WTC11 (cell line): ENCODE data around the gene PRR33.

ENCODE experiments used
- ATF6 ChIP-seq: sonication (generic); formaldehyde crosslinking; IDR thresholded peaks from 2 replicates; pipeline ENCODE4 v1.8.1; 2023; ENCODE audit warnings: mild to moderate bottlenecking, missing genetic modification reagents
- CDX4 ChIP-seq: fragments of 250-450 bp; sonication (Bioruptor Pico); IDR thresholded peaks from 2 replicates; pipeline ENCODE4 v1.9.0; 2021; ENCODE audit warnings: moderate library complexity, mild to moderate bottlenecking, inconsistent platforms, borderline replicate concordance
- CREB1 ChIP-seq: sonication (generic); formaldehyde crosslinking; IDR thresholded peaks from 2 replicates; pipeline ENCODE4 v1.8.0; 2023; ENCODE audit warnings: mild to moderate bottlenecking, missing genetic modification reagents
- CTCF ChIP-seq: fragments of 200-600 bp; IDR thresholded peaks from 2 replicates; pipeline ENCODE4 v1.8.0; 2022; ENCODE audit warnings: antibody characterized with exemption
- ELF4 ChIP-seq: sonication (generic); formaldehyde crosslinking; IDR thresholded peaks from 2 replicates; pipeline ENCODE4 v1.8.1; 2022; ENCODE audit warnings: low read depth, mild to moderate bottlenecking, moderate library complexity, missing genetic modification reagents
- FOXP4 ChIP-seq: sonication (generic); formaldehyde crosslinking; IDR thresholded peaks from 2 replicates; pipeline ENCODE4 v1.8.0; 2022; ENCODE audit warnings: mild to moderate bottlenecking, missing genetic modification reagents
- JUN ChIP-seq: sonication (generic); formaldehyde crosslinking; IDR thresholded peaks from 2 replicates; pipeline ENCODE4 v1.8.0; 2023; ENCODE audit warnings: mild to moderate bottlenecking, missing genetic modification reagents
- MAX ChIP-seq: sonication (generic); formaldehyde crosslinking; IDR thresholded peaks from 2 replicates; pipeline ENCODE4 v1.8.0; 2022; ENCODE audit warnings: mild to moderate bottlenecking, missing genetic modification reagents
- NFYB ChIP-seq: sonication (generic); formaldehyde crosslinking; conservative IDR thresholded peaks from 2 replicates; pipeline ENCODE4 v1.8.0; 2022; ENCODE audit warnings: low read depth, missing genetic modification reagents
- NR1H2 ChIP-seq: sonication (generic); formaldehyde crosslinking; IDR thresholded peaks from 2 replicates; pipeline ENCODE4 v1.9.0; 2021; ENCODE audit warnings: mild to moderate bottlenecking, moderate library complexity, missing genetic modification reagents
- RELA ChIP-seq: sonication (generic); formaldehyde crosslinking; IDR thresholded peaks from 2 replicates; pipeline ENCODE4 v1.8.1; 2022; ENCODE audit warnings: missing genetic modification reagents, mild to moderate bottlenecking, borderline replicate concordance
- TP53 ChIP-seq: sonication (generic); formaldehyde crosslinking; IDR thresholded peaks from 2 replicates; pipeline ENCODE4 v1.8.1; 2023; ENCODE audit warnings: mild to moderate bottlenecking, missing genetic modification reagents
- ZNF232 ChIP-seq: sonication (generic); formaldehyde crosslinking; IDR thresholded peaks from 2 replicates; pipeline ENCODE4 v1.8.0; 2022; ENCODE audit warnings: mild to moderate bottlenecking, missing genetic modification reagents

- TF ChIP-seq TP53 (CRISPR knock-in tag) = no peak
- no peak for TF ChIP-seq FOXP4 (CRISPR knock-in tag)
- no peak for TF ChIP-seq CREB1 (CRISPR knock-in tag)
- TF ChIP-seq RELA (CRISPR knock-in tag) = no peak
- no peak for TF ChIP-seq CTCF
- TF ChIP-seq MAX = no peak
- no peak for TF ChIP-seq NR1H2
- no peak for TF ChIP-seq CDX4
- no peak for TF ChIP-seq ATF6 (CRISPR knock-in tag)
- no peak for TF ChIP-seq JUN (CRISPR knock-in tag)
- no peak for TF ChIP-seq NFYB
- no peak for TF ChIP-seq ELF4 (CRISPR knock-in tag)
- no peak for TF ChIP-seq ZNF232 (CRISPR knock-in tag)
Observed at GRCh38 chr11:1879342-1879940, 12.3 kb downstream of the PRR33 start.
